ENCODE data around the gene CX3CR1. TPM values are rescaled to one million over a fixed set of nuclear protein-coding genes. Genes with fewer than 3 reads are reported as not detected.

The CX3CR1 gene, protein sequence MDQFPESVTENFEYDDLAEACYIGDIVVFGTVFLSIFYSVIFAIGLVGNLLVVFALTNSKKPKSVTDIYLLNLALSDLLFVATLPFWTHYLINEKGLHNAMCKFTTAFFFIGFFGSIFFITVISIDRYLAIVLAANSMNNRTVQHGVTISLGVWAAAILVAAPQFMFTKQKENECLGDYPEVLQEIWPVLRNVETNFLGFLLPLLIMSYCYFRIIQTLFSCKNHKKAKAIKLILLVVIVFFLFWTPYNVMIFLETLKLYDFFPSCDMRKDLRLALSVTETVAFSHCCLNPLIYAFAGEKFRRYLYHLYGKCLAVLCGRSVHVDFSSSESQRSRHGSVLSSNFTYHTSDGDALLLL
- total RNA-seq = under 0.01 TPM in 1 of 2 replicates, not detected in the other

DNA sequence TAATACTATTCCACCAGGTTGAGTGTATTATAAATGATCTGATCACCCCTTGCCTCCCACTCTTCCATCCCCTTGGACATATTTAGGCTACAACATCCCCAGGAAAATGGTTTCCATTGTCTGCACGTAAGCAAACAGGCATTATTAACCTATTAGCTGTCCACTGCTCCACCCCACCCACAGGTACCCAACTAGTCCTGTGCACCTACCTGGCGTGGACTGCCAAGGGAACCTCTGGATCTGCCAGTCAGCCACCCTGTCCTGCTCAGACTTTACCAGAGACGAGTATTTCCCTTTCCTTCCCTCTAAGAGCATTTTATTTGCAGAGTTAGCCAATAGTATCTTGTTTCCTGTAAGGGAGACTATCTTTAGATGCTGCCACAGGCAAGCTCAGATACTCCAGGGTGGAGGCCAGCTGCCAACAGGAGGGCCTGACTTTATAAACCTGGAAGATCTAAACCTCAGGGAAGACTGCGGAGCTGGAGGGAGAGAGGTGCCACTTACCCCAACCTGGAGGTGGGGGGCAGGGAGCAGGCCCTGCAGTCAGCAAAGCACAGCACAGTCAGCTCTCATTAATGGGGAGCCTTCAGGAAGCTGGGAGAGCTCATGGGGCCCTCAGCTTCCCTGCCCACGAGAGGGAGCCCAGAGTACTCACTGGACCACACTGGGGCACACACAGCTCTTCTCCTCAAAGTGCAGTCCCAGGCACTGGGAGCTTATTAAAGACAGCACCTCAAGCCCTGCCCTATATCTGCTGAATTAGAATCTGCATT, at the start of gene CX3CR1:
CX3CR1 (minus strand) TSS at position 292 of the 773 bp plus-strand sequence. CDS start 13,527 bp downstream, outside the sequence.

DNA sequence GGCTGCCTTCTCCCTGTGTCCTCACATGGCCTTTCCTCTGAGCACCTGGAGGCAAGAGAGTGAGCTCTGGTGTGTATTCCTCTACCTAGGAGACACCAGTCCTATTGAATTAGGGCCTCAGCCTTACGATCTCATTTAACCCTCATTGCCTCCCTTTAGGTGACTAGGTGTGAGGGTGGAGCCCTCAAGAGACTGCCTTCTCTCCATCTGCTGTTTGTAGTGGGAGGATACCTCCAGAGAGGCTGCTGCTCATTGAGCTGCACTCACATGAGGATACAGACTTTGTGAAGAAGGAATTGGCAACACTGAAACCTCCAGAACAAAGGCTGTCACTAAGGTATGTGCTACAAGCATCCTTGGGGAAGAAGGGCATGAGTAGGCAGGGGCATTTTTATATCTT, 49.7 kb upstream of the CX3CR1 start, which contains the start of gene CCR8:
CCR8 (plus strand) TSS at position 217 of the 400 bp plus-strand sequence. CDS start 2,623 bp downstream, outside the sequence.

Other genes starting within 250 kb of the CX3CR1 start
- 0.13 TPM in 1 of 2 replicates, not detected in the other for gene SCN11A, start 228.1 kb downstream of the CX3CR1 start, total RNA-seq
- gene WDR48, start 228.0 kb downstream of the CX3CR1 start, total RNA-seq = 15.5 and 20.3 TPM in 2 replicates
- 31.3 and 54.3 TPM in 2 replicates for gene GORASP1, start 172.4 kb downstream of the CX3CR1 start, total RNA-seq
- 4.2 and 5.2 TPM in 2 replicates for gene TTC21A, start 172.4 kb downstream of the CX3CR1 start, total RNA-seq
- gene CSRNP1, start 126.4 kb downstream of the CX3CR1 start, total RNA-seq = 13.4 and 19.1 TPM in 2 replicates
- gene XIRP1, start 87.4 kb downstream of the CX3CR1 start, total RNA-seq = under 0.01 and 0.16 TPM in 2 replicates
- gene CCR8, start 49.7 kb upstream of the CX3CR1 start, total RNA-seq = not detected in 2 replicates
- gene SLC25A38, start 103.3 kb upstream of the CX3CR1 start, total RNA-seq = 23.0 and 25.9 TPM in 2 replicates
- 1,681 and 1,932 TPM in 2 replicates for gene RPSA, start 126.7 kb upstream of the CX3CR1 start, total RNA-seq
- not detected in 2 replicates for gene MOBP, start 187.6 kb upstream of the CX3CR1 start, total RNA-seq